M059J (cell line): Measurements from ENCODE around the gene TUSC2. TPM values are rescaled to one million over a fixed set of nuclear protein-coding genes. Genes with fewer than 3 reads are reported as not detected.

Experiments used
- DNase-seq: peaks from one replicate; pipeline ENCODE4 v3.0.0-alpha.2; 2012; ENCODE audit warnings: low read depth
- total RNA-seq: library from RNA; depleted of rRNA; stranded (reverse); fragments of >200 nt; shearing (Covaris generic); gene quantifications from 2 replicates; pipeline ENCODE4 v1.2.3, GENCODE V29; 2014; rRNA removed

The TUSC2 gene
- total RNA-seq, result 23.7 and 25.4 TPM in 2 replicates

DNA sequence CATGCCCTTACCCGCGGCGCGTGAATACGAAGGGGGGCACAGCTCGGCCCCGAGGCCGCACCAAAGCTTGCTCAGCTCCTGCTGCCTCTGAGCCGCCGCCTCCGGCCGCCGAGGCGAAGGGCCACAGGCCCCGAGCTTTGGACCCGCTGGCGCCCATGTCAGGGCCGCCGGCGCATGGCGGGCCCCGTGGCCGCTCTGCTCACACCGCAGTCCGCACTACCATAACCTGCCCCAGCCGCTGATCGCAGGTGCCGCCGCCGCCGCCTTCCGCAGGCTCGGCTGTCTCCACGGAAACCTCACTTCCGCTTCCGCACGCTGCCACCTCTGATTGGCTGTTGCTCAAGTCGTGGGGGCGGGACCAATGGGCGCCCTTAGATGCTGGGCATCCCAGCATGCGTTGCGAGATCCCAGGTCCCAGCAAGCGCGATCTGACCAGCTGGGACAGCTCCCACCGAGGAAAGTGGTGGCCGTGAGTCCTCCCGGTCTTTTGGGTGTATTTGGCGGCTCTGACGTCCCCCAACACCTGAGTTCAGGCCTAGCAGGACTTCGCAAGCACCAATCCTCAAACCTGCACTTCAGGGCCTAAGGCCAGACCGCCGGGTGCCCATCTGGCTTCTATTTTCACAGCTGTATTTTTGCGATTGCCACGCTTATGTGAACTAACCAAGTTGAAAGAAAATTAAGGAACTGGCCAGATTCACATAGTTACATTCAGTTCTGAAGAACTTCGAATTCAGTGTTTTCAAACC lies at the start of gene TUSC2:
Gene TUSC2 (minus strand): TSS at position 281 of the 749 bp plus-strand sequence. CDS start 124 bp downstream, at position 157.
- DNase-seq, result peak; percentile 94

DNA sequence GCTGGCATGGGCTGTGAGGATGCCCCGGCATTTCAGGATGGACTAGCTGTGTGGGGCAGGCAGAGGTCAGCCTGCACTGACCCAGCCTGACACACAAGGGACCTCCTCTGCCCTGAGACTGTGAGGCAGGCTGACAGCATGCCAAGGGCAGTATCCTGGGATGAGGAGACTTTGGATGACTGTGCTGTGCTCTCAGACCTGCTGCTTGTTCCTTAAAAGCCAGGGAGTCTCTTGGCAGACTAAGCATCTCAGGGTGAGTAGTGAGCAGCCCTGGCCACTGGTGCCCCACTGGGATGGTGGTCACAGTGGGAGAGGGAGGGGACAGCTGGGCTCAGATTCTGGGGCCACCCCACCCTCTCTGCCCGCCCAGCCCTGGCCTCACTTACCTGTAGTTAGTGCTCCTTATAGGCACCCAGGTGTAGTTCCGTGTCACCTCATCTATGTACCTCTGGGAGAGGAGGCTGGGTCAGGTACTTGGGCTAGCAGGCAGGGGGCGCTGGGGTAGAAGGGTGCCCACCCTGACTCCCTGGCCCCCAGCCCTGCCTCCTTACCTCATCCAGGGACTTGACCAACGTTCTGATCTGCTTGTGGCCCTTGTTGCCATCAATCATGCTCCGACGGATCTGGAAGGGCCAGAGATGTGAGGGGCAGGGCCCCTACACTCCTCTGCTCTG lies 47.4 kb upstream of the TUSC2 start:
- no peak for DNase-seq

- DNase-seq, result no peak
These were observed 46.6 kb upstream of the TUSC2 start for GRCh38 chr3:50374363-50375257.

GRCh38 chr3:50373146-50374051 lies 45.4 kb upstream of the TUSC2 start:
- DNase-seq, result no peak

GRCh38 chr3:50372349-50372748 lies 44.3 kb upstream of the TUSC2 start:
- no peak for DNase-seq

DNA sequence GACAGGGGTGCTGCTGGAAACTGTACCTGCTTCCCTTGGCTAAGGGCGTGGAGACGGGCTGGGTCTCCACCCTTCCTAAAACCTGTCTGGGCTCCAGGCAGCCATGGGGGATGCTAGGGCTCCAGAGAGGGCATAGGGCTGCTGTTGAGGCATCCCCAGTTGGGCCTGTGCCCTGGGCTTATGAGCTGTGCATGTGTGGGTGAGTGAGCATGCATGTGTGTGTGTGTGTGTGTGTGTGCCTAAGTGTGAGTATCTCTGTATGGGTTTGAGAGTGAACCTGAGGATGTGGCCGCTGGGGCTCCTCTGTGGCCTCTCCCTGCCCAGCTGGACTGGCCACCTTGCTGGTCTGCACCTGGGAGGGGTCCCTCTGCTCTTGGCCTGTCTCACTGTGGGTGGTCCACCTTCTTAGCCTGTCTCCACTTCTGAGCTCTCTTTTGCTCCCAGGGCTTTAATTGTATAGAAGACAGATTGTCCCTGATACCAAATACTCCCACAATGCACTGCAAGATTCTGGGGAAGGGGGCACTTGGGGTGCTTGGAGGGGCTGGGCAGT lies 43.2 kb upstream of the TUSC2 start:
- DNase-seq, result no peak

GRCh38 chr3:50370594-50370993 lies 42.6 kb upstream of the TUSC2 start:
- DNase-seq, result peak; percentile 31

- no peak for DNase-seq
These were observed 41.1 kb upstream of the TUSC2 start for GRCh38 chr3:50369012-50369670.

DNA sequence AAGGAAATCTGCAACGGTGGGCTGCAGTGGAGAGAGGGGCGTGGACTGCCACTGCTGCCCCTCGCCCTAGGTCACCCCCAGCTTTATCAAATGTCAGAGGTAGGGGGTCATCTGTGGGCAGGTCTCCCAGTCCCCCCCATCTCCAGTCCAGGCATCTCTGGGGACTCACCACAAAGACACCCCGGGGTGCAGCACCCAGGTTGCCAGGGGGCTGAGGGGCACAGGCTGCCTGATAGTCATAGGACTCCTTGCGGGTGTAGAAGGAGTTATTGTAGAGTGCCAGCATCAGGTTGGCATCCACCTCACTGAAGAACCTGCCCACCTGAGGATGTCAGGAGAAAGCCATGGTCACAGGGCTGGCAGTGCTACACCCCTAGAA lies 37.8 kb upstream of the TUSC2 start:
- DNase-seq, result no peak

- no peak for DNase-seq
These were observed 37.2 kb upstream of the TUSC2 start for GRCh38 chr3:50365080-50365841.

DNA sequence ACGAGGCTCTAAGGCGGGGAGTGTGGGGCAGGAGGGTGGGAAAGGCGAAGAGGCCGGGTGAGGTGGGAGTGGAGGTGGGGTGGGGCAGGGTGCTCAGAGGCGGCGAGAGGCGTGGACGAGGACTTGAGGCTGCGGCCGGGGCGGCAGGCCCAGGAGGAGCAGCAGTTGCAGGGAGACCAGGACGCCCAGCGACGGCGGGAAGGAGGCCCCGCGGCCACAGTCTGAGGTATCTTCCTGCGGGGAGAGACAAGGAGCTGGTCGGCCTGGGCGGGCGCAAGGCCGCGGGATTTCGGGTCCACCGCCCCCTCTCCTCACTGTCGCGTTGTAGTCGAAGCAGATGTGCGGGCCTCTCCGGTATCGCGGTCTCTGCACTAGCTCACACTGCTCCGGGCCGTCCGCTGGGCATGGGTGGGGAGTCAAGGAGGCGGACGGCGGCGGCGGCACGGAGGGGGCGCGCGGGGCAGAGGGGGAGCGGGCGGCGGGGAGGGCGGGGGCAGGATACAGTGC lies 36.6 kb upstream of the TUSC2 start:
- no peak for DNase-seq

GRCh38 chr3:50359760-50360110 lies 31.7 kb upstream of the TUSC2 start:
- no peak for DNase-seq

GRCh38 chr3:50358911-50359759 lies 31.1 kb upstream of the TUSC2 start, which contains the start of gene TMEM115:
Gene TMEM115, minus strand, starts transcription at chr3:50359521. Its CDS starts 458 bp downstream, at chr3:50359063.
- peak; percentile 97 for DNase-seq

GRCh38 chr3:50358355-50358910 lies 30.4 kb upstream of the TUSC2 start:
- no peak for DNase-seq

- no peak for DNase-seq
These were observed 29.5 kb upstream of the TUSC2 start for GRCh38 chr3:50357481-50357880.

DNA sequence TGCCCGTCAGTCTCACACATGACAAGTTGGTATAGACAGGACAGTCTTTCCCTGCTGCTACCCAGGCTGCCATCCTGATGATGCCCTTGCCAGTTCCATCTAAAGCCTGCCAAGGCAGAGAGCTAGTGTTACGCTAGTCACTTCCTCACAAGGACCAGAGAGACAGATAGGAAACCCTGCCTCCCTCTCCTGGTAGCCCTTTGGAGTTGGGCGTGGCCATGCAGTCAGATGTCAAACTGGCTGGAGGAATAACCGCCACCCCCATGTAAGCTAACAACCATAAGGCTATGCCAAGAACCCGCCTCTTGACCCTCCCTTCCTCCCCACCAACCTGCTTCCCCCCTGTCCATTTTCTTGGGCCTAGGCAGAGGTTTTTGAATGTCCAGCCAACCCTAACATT lies 28.5 kb upstream of the TUSC2 start:
- peak; percentile 39 for DNase-seq

- no peak for DNase-seq
These were observed 28.0 kb upstream of the TUSC2 start for GRCh38 chr3:50355829-50356552.
